ENCODE measurements around the gene OXER1.
"Not testable (repeated sequence)": the region's sequence is repeated elsewhere in the genome, so short reads cannot be mapped to it uniquely, and the experiment has no call there.

Gene OXER1

GRCh38 chr2:42752314-42752713, 11.6 kb downstream of the OXER1 start:
- DNase-seq (ENCODE audit: low spot score), result no peak

- no peak for DNase-seq (ENCODE audit: low spot score)
These were observed 15.1 kb downstream of the OXER1 start for GRCh38 chr2:42748840-42749239.

GRCh38 chr2:42747422-42747821, 16.5 kb downstream of the OXER1 start:
- DNase-seq (ENCODE audit: low spot score), result no peak

- DNase-seq (ENCODE audit: low spot score), result no peak
These were observed 19.3 kb downstream of the OXER1 start for GRCh38 chr2:42744545-42745082.

- no peak for DNase-seq (ENCODE audit: low spot score)
These were observed 20.3 kb downstream of the OXER1 start for GRCh38 chr2:42743659-42743990.

- peak; percentile 48 for DNase-seq (ENCODE audit: low spot score)
These were observed 20.9 kb downstream of the OXER1 start for GRCh38 chr2:42742740-42743658.

GRCh38 chr2:42741140-42741539, 22.8 kb downstream of the OXER1 start:
- no peak for DNase-seq (ENCODE audit: low spot score)

GRCh38 chr2:42736598-42737322, 27.2 kb downstream of the OXER1 start:
- no peak for DNase-seq (ENCODE audit: low spot score)

GRCh38 chr2:42733852-42734251, 30.1 kb downstream of the OXER1 start:
- DNase-seq (ENCODE audit: low spot score), result no peak

GRCh38 chr2:42731316-42731715, 32.6 kb downstream of the OXER1 start:
- DNase-seq (ENCODE audit: low spot score), result not testable (repeated sequence)

GRCh38 chr2:42726680-42727079, 37.3 kb downstream of the OXER1 start:
- no peak for DNase-seq (ENCODE audit: low spot score)

GRCh38 chr2:42725657-42726056, 38.3 kb downstream of the OXER1 start:
- peak; percentile 20 for DNase-seq (ENCODE audit: low spot score)

GRCh38 chr2:42724886-42725285, 39.0 kb downstream of the OXER1 start:
- no peak for DNase-seq (ENCODE audit: low spot score)

GRCh38 chr2:42723465-42723864, 40.5 kb downstream of the OXER1 start:
- DNase-seq (ENCODE audit: low spot score), result no peak

- DNase-seq (ENCODE audit: low spot score), result peak; percentile 43
These were observed 41.4 kb downstream of the OXER1 start for GRCh38 chr2:42722320-42723190.

GRCh38 chr2:42721898-42722297, 42.0 kb downstream of the OXER1 start:
- DNase-seq (ENCODE audit: low spot score), result no peak

- DNase-seq (ENCODE audit: low spot score), result no peak
These were observed 49.2 kb downstream of the OXER1 start for GRCh38 chr2:42714686-42715085.

- no peak for DNase-seq (ENCODE audit: low spot score)
These were observed 50.0 kb downstream of the OXER1 start for GRCh38 chr2:42713920-42714319.

- DNase-seq (ENCODE audit: low spot score), result no peak
These were observed 51.0 kb downstream of the OXER1 start for GRCh38 chr2:42712934-42713333.

Data from COLO829 (cell line).